Measurements from ENCODE around the gene RAD51AP1.

Gene RAD51AP1

DNA sequence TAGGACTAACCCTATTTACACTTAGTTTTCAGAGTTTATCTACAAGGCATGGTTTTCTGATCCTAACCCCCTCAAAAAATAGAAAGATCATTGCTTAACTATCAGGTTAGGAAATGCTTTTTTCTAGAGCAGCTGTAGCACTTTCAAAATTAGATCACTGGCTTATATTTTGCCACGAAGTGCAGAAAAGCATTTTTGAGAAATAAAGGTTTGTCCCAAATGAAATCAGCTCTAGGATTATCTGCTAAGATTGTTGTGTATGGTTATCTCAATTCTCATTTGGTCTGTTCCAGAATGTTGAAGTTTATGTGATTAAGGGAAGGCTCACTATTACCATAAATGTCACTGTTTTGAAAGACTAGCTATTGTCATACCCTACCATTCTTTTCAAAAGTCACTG is 13.5 kb downstream of the RAD51AP1 start:
- no peak for DNase-seq

DNA sequence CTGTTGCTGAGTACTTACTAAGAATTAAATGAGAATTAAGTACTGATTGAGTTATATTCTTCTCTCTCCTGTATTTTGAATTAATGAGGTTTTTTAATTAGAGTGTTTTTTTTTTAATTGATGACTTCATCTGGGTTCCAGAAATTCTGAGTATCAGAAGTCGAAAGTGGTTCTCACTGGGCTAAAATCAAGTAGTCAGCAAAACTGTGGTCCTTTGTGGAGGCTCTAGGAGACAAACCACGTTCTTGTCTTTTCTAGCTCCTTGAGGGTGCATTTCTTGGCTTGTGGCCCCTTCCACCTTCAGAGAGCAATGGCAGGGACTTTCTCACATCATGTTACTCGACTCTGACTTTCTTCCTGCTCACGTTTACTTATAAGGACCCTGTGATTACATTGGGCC is 15.3 kb downstream of the RAD51AP1 start:
- DNase-seq: no peak

DNA sequence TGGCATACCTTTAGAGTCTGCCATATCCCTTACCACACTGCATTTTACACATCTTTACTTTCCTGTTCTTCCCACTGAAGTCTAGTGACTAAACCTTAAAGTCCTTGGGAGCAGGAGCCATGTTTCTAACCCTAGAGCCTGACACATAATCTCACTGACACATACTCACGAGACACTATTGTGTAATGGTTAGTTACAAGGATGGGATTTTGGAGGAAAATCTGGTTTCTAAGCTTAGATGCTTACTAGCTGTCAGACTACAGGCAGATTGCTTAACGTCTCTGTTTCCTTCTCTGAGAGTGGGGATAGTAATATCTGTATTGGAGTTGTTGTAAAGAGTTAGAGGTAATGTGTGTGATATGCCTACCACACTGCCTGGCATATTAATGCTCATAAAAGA is 17.1 kb downstream of the RAD51AP1 start:
- DNase-seq: no peak

DNA sequence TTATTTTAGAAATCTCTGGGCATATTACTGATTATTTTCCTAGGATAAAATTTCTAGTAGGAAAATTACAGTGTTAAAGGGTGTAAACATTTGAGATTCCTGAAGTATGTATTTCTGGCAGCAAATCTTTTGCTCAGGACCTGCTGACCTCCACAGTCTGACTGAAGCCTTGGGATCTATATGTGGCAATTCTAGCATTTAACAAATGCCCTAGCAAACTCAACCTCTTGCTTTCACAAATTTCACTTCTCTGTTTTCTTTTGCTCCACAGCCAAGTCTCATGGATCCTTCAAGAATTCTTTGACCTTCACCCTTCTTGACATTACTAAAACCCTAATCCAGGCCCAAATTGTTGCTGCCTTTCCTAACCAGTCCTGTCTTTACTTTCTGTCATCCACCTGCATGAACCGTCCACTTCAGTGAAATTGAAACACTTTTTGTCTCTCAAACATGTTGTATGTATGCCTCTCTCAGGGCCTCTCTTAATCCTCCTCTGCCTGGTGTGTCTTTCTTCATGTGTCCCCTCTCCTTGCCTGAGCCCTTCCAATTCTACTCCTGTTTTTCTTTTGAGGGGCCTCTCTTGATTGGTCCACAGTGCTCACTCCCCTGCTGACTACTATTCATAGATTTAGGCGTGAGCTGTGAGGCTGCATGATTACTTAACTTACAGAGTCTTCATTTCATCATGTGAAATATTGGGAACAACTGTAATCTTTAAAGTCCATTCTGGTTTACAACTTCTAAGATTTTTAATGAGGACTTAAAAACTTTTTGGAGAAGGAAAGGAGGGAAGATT is 18.2 kb downstream of the RAD51AP1 start:
- DNase-seq: no peak

DNA sequence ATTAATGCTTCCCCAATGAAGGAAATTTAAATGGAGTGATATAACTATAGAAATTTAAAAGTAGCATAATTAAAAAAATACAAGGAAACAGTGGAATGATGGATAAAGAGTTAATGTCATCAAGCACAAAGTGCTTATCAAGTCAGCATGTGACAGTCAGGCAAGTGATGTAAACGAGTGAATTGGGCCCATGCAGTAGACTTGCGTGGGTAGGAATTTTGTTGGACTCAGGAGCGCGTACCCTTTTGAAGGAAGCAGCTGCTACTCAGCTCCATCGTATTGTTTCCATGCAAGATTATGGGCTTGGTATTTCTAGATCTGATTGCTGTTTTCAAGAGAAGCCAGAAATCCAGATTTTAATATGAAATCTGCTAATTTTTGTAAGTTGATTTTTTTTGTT is 18.9 kb downstream of the RAD51AP1 start:
- no peak for DNase-seq

DNA sequence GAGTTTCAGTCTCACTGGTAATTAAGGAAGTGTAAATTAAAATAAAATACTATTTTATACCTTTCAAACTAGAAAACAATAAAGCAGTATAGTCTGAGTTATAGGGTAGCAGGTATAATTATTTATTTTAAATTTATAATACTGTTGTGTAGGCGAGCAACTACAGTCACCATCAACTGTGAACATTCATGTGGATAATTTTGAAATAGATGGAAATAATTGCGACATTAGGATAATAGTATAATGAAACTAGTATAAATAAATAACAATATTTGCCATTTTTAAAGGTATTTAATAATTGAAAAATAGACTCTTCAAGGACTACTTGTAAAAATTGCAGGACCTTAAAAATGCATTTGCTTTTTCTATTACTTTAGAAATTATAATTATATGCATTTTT is 19.5 kb downstream of the RAD51AP1 start:
- no peak for DNase-seq

DNA sequence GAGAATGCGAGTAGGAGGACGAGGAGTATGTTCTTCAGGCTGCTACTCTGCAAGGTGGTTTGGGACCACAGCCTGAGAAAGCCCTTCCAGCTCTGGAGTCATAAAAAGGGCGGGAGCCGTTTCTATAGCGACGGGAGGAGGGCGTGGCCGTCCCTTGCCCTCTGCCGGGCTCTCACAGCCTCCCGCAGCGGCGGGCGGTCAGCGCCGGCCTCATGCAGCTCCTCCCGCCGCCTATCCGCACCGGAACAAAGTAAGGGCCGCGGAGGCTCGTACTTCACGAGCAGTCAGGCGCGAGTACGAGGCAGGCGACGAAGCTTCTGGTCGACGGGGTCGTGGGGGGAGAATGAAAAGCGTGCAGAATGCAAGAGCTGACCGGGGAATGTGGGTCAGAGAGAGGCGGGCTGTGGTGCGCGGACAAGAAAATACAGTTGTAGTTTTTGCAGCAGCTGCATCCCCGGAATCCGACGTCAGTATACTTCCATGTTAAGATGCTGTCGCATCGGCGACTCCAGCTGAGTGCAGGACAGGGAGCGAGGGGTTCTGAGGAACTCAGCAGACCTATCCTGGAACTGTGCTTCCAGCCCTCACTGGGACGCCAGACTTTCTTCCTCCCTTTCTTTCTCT is 23.5 kb downstream of the RAD51AP1 start, which contains the start of gene DYRK4:
Gene DYRK4 (plus strand): TSS at position 175 of the 624 bp plus-strand sequence. CDS start 38 bp downstream, at position 213.
- DNase-seq: peak; percentile 66

DNA sequence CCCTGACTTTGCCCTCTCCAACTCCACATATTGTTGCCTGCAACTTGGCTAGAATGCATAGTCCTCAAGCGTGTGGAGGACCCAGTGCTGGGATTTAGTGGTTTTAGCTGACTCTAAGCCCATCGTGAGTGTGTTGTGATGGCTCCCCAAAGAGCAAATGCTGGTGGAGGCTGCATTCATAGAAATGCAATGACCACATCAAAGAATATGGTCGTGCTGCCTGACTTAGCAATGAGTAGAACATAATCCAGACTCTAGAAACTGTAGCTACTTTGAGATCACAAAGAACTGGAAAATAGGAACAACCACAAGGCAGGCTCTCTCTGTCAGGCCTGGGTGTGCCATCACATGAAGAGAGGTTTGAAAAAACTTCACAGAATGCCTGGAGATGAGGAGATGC is 24.6 kb downstream of the RAD51AP1 start:
- no peak for DNase-seq

DNA sequence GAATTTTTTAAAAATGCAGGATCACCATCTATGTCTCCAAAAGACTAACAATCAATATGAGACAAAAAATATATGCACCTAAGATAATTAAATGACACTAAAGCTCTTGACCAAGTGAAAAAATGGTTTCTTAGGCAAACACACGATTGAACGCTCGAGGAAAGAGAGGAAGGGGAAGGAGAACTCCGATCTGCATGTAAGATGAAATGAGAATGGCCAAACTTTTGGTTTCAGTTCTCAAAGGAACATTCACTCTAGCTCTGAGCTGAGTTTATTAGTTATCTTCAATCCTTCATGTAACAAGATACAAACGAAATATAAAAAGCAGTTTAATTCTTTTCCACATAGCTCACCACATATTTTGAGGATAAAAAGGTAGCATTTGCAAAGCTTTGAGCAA is 26.1 kb downstream of the RAD51AP1 start:
- no peak for DNase-seq

DNA sequence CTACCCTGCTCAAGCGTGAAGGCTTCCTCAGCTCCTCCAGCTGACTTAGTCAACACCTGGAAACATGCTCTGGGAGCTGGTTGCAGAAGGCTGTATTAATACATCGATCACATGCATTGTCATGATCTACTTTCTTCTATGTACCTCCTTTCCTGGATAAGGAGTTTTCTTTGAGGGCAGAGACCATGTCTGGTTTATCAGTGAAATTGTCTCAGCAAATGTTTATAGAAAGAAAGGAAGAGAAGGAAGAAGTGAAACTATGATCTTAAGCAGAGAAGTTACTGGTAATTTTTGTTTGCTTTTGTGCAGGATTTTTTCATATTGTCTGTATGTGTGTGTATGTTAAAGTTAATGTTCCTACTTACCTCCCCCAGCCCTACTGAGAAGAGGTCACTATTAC is 27.8 kb downstream of the RAD51AP1 start:
- no peak for DNase-seq

DNA sequence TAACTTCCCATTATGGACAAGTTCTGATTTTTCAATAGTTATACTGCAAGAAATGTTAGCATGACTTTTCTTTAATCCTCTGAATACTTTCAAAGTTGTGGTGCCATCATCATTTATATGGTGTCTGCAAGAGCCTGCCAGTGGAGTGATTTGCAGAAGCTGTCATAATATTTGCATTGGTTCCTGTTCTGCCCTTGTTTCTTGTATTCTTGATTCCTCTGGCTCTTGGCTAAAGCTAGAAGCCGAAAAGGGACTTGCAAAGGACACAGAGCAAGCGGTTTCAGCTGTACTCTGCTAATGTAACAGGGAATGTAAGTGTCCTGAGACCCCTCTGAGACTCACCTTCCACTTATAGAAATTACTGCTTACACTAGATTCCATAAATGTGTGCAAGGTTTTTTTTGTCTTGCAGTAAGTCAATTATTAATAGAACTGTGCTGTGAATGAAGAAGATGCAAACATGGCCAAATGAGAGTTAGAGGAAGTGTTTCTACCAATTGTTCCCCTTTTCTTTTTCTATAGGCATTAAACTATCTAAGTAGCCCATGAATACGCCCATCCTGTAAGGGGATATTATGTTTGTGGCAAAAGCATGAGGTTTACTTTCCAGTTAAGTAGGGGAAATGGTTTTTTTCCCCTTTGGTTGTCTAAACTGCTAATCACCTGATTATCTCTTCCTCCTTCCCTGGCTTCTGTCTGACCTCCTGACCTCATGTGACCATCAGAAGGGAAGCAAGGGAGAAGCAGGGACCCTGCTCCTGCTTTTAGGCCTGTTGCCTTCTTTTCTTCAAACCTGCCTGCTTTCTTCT is 28.6 kb downstream of the RAD51AP1 start:
- no peak for DNase-seq

DNA sequence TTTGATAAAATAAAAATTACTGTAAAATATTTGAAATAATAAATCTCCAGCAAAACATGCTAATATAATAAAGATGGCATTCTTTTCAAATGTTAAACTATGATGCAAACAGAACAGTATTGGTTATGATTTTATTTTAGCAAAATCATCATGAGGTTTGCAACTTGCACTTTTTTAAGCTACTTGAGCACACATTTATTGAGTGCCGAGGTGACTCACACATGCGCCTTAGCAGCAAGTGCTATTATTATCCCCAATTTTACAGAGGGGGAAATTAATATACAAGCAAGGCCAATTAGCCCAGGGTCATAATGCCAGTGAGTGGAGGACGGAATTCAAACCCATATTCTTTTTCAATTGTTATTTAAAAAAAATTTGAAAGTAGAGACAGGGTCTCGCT is 30.6 kb downstream of the RAD51AP1 start:
- DNase-seq: no peak

DNA sequence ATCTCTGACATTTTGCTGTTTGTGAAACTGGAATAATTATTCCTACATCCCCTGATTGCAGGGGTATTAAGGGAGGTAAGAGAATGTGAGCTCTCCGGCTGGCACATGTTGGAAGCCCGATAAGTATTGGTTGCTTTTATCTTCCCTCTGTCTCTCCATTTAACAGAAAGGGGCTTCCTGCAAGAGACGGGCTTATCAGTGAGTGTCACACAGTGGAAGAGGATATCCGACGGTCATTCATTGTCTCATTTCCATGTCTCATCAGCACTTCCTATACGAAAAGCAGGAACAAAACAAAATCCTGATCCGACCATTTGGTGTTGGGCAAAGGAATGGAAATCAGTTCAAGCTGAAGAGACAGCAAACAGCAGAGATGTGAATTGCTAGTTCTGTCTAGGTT is 34.0 kb downstream of the RAD51AP1 start:
- no peak for DNase-seq

DNA sequence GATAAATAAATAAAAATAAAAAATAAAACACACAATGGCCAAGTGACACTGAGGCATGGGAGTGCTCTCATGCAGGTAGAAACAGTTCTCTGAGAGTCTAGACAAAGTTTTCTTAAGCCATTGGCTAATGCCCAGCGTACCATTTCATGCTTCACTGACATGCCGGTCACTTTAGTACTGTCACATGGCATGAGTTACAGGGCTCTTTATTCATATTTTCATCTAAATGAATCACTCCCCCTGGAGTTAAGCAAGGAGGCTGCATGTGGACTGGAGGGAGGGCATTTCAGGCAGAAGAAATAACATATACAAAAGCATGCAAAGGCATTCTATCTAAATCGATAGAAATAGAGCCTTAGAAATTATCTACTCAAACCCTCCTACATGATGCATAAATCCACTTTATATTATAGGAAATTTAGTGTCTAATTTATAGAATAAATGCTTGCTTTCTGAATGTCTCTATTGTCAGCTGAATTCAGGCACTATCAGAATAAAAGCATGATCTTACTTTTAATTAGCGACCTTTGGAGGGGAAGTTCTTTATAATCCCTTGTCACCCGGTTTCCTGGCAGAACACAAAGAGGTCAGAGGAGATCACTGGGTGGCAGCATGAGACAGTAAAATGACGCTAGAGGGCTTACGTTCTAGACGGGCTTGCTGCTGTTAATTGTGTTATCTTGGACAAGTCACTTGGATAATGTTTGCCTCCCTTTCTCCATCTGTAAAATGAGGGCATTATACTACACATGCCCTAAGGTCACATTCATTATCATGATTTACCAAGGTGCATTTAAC is 40.8 kb downstream of the RAD51AP1 start:
- DNase-seq: no peak

DNA sequence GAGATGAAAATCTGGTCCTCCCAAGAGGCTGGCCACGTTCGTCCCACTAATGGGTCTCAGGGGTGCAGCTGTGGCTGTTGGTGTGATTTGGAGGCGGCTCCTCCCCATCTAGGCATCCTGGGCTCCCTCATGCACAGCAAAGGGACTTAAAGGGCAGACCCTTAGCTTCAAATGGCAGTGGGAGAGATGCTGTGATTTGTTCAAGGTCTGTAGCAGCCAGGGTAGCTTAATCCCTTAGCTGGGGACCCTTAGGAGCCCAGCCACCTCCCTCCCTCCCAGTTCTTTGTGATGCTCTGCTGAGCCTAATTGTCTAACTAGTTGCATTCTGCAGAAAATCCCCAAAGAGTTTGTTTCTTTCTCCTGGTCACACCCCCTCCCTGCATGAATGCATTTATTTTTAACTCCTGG is 41.6 kb downstream of the RAD51AP1 start:
- no peak for DNase-seq

DNA sequence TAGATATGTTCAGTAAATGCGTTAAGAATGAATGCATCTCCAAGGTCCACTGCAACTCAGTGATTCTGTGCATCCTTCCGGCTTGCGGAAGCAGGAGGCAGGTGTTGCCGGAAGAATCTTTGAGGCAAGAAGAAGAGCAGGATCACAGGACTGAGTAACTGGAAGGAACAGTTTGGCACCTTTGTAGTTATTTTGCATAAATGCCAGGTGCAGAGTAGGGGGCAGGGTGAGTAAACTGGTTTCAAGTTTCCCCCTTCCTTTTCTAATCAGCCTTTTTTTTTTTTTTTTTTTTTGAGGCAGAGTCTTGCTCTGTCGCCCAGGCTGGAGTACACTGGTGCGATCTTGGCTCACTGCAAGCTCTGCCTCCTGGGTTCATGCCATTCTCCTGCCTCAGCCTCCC is 45.6 kb downstream of the RAD51AP1 start:
- DNase-seq: no peak

DNA sequence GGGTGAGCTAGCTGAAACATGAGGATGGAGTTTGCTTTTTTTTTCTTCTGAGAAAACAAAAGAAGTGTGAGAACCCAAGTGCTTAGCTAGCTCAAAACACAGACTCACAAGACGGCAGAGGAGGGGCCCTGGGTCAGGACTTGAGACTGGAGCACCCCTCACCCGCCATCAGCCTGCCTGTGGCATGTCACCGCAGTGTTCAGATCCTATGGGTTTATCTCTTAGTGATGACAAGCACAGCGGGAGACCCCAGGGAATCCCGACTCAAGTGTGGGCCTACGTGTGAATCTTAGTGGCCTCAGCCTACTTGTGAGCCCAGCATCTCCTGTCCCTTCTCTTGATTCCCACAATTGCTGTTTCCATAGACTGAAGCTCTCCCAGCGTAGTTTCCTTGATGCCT is 46.2 kb downstream of the RAD51AP1 start:
- no peak for DNase-seq

DNA sequence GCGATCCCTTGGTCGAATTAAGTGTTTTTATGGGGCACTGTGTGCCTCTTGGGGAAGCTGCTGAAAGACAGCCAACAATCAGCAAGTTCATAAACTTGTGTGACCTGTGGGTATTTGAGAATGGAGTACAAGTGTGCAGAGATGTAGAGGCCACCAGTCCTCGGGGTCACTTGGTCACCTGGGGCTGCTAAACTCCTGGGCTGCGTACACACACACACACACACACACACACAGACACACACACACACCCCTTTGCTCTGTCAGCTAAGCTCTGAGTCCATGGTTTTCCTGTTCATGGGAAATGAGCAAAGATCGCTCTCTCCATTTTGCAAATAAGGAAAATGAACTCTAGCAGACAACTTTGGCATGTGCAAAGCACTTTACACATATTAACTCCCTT is 47.8 kb downstream of the RAD51AP1 start:
- no peak for DNase-seq

DNA sequence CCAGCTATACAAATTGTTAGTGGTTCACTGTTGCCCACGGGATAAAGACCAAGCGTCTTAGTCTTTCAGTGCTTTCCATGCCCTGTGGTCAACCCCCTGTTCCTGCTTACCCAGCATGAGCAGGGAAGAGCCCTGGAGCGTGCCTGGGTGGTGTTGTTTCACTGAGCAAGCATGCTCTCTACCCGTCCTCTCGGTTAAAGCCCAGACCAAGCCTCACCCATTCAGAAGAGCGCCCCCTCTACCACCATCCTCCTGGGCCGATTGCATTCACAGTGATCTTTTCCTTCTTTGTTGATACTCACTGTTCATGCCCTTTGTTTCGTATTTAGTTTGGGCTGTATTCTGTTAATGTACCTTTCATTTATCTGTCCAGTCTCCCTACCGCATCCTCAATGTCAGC is 48.4 kb downstream of the RAD51AP1 start:
- no peak for DNase-seq

DNA sequence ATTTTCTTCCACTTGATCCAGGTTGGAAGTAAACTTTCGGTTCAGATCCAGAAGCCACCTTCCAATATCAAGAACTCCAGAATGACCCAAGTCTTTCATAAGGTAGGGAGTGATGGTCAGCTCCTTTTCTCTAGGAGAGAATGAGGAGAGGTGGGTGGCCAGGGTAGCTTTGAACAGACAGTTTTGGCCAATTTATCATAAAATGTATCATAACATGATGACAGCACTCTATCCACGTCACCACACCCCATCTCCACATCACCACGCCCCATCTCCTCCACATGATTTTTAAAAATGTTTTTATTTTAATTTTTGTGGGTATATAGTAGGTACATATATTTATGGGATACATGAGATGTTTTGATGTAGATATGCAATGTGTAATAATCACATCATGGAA is 50.2 kb downstream of the RAD51AP1 start:
- DNase-seq: no peak

DNA sequence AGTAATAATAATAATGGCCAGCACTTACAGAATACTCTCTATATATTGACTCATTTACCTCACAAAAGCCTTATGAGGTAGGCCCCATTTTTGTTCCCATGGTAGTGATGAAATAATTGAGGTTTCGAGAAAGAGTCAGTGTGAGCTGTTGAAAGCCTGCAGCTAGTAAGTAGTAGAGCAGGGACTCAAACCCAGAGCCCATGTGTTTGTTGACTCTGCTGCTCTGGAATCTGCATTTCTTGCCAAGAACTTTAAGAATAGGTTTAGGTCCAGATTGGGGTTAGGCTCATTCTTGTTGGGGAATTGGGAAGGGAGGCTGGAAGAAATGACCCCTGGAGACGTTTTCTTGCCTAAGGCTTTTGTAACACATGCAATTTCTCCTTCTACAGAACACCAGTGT is 51.3 kb downstream of the RAD51AP1 start:
- DNase-seq: no peak

DNA sequence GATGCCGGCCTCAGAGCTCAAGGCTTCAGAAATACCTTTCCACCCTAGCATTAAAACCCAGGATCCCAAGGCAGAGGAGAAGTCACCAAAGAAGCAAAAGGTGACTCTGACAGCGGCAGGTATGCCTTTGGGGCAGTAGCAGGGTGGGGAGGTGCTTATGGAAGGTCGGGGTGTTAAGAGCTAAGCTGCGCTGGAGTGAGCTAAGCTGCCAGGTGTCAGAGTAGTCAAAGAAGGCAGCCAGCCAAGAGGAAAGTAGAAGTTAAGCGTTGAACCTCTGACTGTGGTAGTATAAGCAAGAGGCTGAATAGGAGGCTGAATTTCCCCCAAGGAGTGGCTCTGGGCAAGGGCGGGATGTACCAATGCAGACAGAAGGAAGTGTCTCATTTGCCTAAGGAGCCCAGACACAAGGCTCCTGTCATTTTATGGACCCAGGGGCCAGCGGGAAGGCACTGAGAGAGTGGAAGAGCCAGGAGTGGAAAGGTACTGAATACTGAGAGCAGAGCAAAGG is 52.5 kb downstream of the RAD51AP1 start:
- no peak for DNase-seq

DNA sequence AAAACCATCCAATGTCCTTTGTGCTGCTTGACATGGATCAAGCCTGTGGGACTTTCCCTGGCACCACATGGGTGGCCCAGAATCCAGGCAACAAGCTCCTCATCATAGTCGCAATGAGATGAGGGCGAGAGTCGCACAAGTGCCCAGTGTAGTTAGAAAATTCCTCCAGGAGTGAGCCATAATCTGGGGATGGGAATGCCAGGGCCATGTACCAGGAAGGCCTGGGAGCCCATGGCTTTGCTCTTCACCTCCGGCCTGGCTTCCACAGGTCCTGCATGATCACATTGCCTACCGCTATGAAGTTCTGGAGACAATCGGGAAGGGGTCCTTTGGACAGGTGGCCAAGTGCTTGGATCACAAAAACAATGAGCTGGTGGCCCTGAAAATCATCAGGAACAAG is 57.2 kb downstream of the RAD51AP1 start:
- DNase-seq: no peak

All from fibroblast of skin of abdomen (primary cell).